Sigmoid colon (tissue), 7 donors: Measurements from ENCODE around the gene PLCD1. TPM values are rescaled to one million over a fixed set of nuclear protein-coding genes. Genes with fewer than 3 reads are reported as not detected.
"Not testable (repeated sequence)": the region's sequence is repeated elsewhere in the genome, so short reads cannot be mapped to it uniquely, and the experiment has no call there.

Experiments
- DNase-seq: peaks from one replicate; pipeline ENCODE4 v3.0.0-alpha.2; 2019
- H3K27ac ChIP-seq, 4 donors: fragments of 200-600 bp; sonication (generic); one replicate each; pipeline ENCODE4 v1.5.1; 2016 to 2019; ENCODE audit warnings: mild to moderate bottlenecking in 1 of 4
- H3K27me3 ChIP-seq, 3 donors: fragments of 200-600 bp; sonication (generic); one replicate each; pipeline ENCODE4 v1.5.1; 2019; ENCODE audit warnings: mild to moderate bottlenecking in 1 of 3
- H3K36me3 ChIP-seq, 4 donors: fragments of 200-600 bp; sonication (generic); one replicate each; pipeline ENCODE4 v1.5.1; 2016 to 2019
- H3K4me1 ChIP-seq, 4 donors: fragments of 200-600 bp; sonication (generic); one replicate each; pipeline ENCODE4 v1.5.1; 2017 to 2019
- H3K4me3 ChIP-seq, 4 donors: fragments of 200-600 bp; sonication (generic); one replicate each; pipeline ENCODE4 v1.5.1; 2017 to 2019; ENCODE audit warnings: mild to moderate bottlenecking in 2 of 4, moderate library complexity in 1 of 4
- H3K9me3 ChIP-seq, 4 donors: fragments of 200-600 bp in 3 of 4; sonication (generic) in 3 of 4; one replicate each; pipeline versions ENCODE4 v1.5.1 to v1.6.1; 2013 to 2019
- CTCF ChIP-seq, 4 experiments: fragments of 450-650 bp in 3 of 4; fragments of 200-600 bp in 1 of 4; IDR thresholded peaks; one replicate each; pipeline ENCODE4 v1.5.1; 2016 to 2019; ENCODE audit warnings: antibody characterized with exemption in 4 of 4, mild to moderate bottlenecking in 3 of 4, moderate library complexity in 2 of 4
- EP300 ChIP-seq, 4 donors: sonication (generic); formaldehyde crosslinking; IDR thresholded peaks; one replicate each; pipeline ENCODE4 v1.6.1; 2017; ENCODE audit warnings: antibody characterized with exemption in 4 of 4
- POLR2A ChIP-seq, 2 donors: fragments of 450-650 bp; IDR thresholded peaks; one replicate each; pipeline ENCODE4 v1.6.1; 2016; ENCODE audit warnings: antibody characterized with exemption in 2 of 2, mild to moderate bottlenecking in 2 of 2, moderate library complexity in 2 of 2
- POLR2AphosphoS5 ChIP-seq, 4 donors: sonication (generic); formaldehyde crosslinking; IDR thresholded peaks; one replicate each; pipeline ENCODE4 v1.6.1; 2017; ENCODE audit warnings: antibody characterized with exemption in 4 of 4
- WGBS, 2 donors: extraction: QIAGEN DNeasy Blood & Tissue Kit; methylation state at CpG; one replicate each; pipeline ENCODE4 v1.1.7; 2013; 5-methylcytosine and 5-hydroxymethylcytosine counted together
- intact Hi-C: fragments of 100-400 bp; cut with DNase I; formaldehyde crosslinking; loops from one replicate; pipeline ENCODE4 v1.15.1; 2023
- polyA plus RNA-seq, 3 donors: library from polyadenylated mRNA; stranded (reverse); fragments of 200-250 nt; gene quantifications; one replicate each; pipeline ENCODE4 v1.2.3, GENCODE V29; 2013
- total RNA-seq, 4 donors: library from RNA; depleted of rRNA; stranded (reverse); fragments of >200 nt; gene quantifications; one replicate each; pipeline ENCODE4 v1.1.0, GENCODE V29; 2016
- donor health status: healthy with polysubstance abuse.
- donor health status: Bipolar disorder and iron deficiency.
- donor health status: healthy.

The PLCD1 gene
- total and polyA plus RNA-seq, 7 donors: 10.3 to 139 (median 22.7) TPM

DNA sequence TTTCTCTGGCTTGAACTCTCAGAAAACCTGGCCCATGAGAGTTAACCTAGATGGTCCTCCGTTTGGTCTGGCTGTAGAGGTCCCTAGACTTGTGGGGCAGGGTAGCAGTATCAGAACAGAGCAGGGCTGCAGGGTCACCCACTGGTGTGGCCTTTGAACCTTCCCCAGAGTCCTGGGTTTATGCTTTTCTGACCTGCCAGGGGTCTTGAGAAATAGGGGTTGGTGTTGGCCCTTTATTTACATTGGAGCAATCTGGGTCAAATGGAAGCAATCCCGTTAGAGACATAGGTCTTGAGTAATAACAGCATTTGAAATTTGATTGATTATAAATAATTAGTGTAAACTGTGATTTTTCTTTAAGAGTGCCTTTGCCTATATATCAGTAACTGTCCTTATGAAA lies 33.4 kb upstream of the PLCD1 start:
- intact Hi-C loops: no loop called here
- no peak for DNase-seq

DNA sequence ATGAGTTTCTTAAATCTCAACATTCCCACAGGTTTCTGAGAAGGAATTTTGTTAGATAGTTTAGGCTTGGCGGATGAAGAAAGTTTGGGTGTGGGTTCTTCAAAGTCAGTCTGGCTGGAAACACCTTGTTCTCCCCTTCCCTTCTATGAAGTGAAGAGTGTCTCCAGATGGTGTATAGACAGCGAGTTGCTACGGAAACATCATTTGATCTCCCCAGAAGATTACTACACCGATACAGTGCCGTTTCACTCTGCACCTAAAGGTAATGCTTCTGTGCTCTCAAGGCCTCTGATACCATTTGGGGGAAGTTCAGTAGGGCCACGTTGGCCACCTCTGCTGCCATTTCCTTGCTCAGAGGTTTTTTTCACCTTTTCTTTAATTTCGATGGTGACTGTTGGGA lies 30.1 kb upstream of the PLCD1 start:
- Histone ChIP-seq H3K27ac (no peak overlapping the region), H3K36me3 (no peaks in the 10 kb centered on the region), H3K4me1 (no peaks in the 10 kb centered on the region), H3K27me3 (no peaks in the 10 kb centered on the region), H3K4me3 (no peak overlapping the region), H3K9me3 (no peaks in the 10 kb centered on the region)
- no peak for DNase-seq
- intact Hi-C loops: no loop called here
- TF ChIP-seq POLR2A (IDR thresholded peaks at IDR 0.05): no peak
- no peak for TF ChIP-seq EP300 (IDR thresholded peaks at IDR 0.05)
- 84 to 93% methylated on average over 7 of the region's 7 CpGs for WGBS, 2 donors

More for the DNA sequence above, 33.4 kb upstream of the PLCD1 start:
- no peaks in the 10 kb centered on the region for H3K4me1 ChIP-seq
- no peak overlapping the region for H3K27ac ChIP-seq
- H3K36me3 ChIP-seq: no peaks in the 10 kb centered on the region
- H3K4me3 ChIP-seq: no peak overlapping the region
- H3K9me3 ChIP-seq: no peaks in the 10 kb centered on the region
- TF ChIP-seq EP300 (IDR thresholded peaks at IDR 0.05): no peak
- no peak for TF ChIP-seq CTCF (IDR thresholded peaks at IDR 0.05)
- no peak for TF ChIP-seq POLR2AphosphoS5 (IDR thresholded peaks at IDR 0.05)
- no peak for TF ChIP-seq POLR2A (IDR thresholded peaks at IDR 0.05)
- no peaks in the 10 kb centered on the region for H3K27me3 ChIP-seq
- WGBS, 2 donors: 83 to 88% methylated on average over 2 of the region's 2 CpGs

GRCh38 chr3:38059148-38059547 lies 29.7 kb upstream of the PLCD1 start:
- no peak for DNase-seq
- intact Hi-C loops: no loop called here
- 90 to 93% methylated on average over 2 of the region's 2 CpGs for WGBS, 2 donors
- H3K4me3 ChIP-seq: no peak overlapping the region
- no peaks in the 10 kb centered on the region for H3K4me1 ChIP-seq
- TF ChIP-seq POLR2A (IDR thresholded peaks at IDR 0.05) (no peak), POLR2AphosphoS5 (IDR thresholded peaks at IDR 0.05) (no peak), CTCF (IDR thresholded peaks at IDR 0.05) (no peak), EP300 (IDR thresholded peaks at IDR 0.05) (no peak)
- no peaks in the 10 kb centered on the region for H3K9me3 ChIP-seq
- no peaks in the 10 kb centered on the region for H3K36me3 ChIP-seq
- no peaks in the 10 kb centered on the region for H3K27me3 ChIP-seq
- H3K27ac ChIP-seq: no peak overlapping the region

DNA sequence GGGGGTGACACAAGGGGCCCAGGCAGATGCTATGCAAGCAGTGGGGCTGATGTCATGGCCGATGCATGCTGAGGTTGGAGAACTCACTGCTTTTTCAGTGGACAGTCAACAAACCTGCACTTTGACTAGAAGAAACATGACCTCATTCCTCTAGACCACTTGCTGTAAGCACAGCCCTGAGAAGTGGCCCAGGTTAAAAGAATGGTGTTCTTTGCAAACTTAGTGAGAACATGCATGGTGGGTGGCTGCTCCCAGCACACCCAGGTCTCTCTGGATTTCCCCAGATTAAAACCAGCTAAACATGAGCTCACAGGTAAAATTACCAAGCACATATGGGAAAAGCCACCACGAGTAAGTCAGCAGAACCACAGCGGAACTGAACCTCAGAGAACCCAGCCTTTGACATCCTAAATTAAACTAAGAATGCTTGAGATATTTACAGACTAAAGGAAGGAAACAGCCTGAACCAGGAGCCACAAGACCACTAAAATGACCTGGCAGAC lies 25.1 kb upstream of the PLCD1 start:
- Histone ChIP-seq H3K27me3 (no peaks in the 10 kb centered on the region), H3K4me3 (no peak overlapping the region), H3K9me3 (no peaks in the 10 kb centered on the region), H3K36me3 (no peaks in the 10 kb centered on the region), H3K4me1 (no peaks in the 10 kb centered on the region), H3K27ac (no peak overlapping the region)
- DNase-seq: no peak
- TF ChIP-seq POLR2A (IDR thresholded peaks at IDR 0.05) (no peak), POLR2AphosphoS5 (IDR thresholded peaks at IDR 0.05) (no peak), CTCF (IDR thresholded peaks at IDR 0.05) (no peak), EP300 (IDR thresholded peaks at IDR 0.05) (no peak)
- intact Hi-C loops: no loop called here
- 63 to 89% methylated on average over 3 of the region's 3 CpGs for WGBS, 2 donors

GRCh38 chr3:38053813-38054498 lies 24.5 kb upstream of the PLCD1 start:
- DNase-seq, H3K4me1 ChIP-seq, H3K36me3 ChIP-seq, H3K27ac ChIP-seq, H3K9me3 ChIP-seq, H3K27me3 ChIP-seq, intact Hi-C loops, H3K4me3 ChIP-seq: not testable (repeated sequence)
- WGBS, 2 donors: 80 to 81% methylated on average over 7 of the region's 9 CpGs

- H3K4me1 ChIP-seq, H3K27me3 ChIP-seq, H3K4me3 ChIP-seq, DNase-seq, H3K36me3 ChIP-seq, intact Hi-C loops, H3K27ac ChIP-seq, H3K9me3 ChIP-seq: not testable (repeated sequence)
- 94 to 96% methylated on average over 30 to 31 of the region's 32 CpGs for WGBS, 2 donors
These were observed 23.8 kb upstream of the PLCD1 start for GRCh38 chr3:38053286-38053685.
